KBM-7 (cell line): ENCODE data around the gene OR6A2.
"Not testable (repeated sequence)": the region's sequence is repeated elsewhere in the genome, so short reads cannot be mapped to it uniquely, and the experiment has no call there.

Experiments used
- DNase-seq: peaks from one replicate; pipeline ENCODE4 v3.0.0-alpha.2; 2015
- in situ Hi-C: fragments of 300-500 bp; cut with MboI; formaldehyde crosslinking; loops from 2 replicates; pipeline ENCODE4 v1.14.3; 2020; ENCODE audit warnings: low sequenced_read_pairs, low pct_unique_long_range_greater_than_20kb, mixed read lengths

The OR6A2 gene

GRCh38 chr11:6799402-6799801 is at the start of gene OR6A2:
Gene OR6A2, minus strand, starts transcription at chr11:6799689. Its CDS starts 3,981 bp downstream, at chr11:6795708.
- DNase-seq = no peak

GRCh38 chr11:6845383-6845782 is 45.9 kb upstream of the OR6A2 start, which contains the start of gene OR10A5:
Gene OR10A5, plus strand, starts transcription at chr11:6845683. Its CDS starts 0 bp downstream, at chr11:6845683.
- DNase-seq = no peak
- in situ Hi-C loops = no loop called here

More at GRCh38 chr11:6799402-6799801, at the start of gene OR6A2:
- in situ Hi-C loops = no loop called here

- no peak for DNase-seq
- in situ Hi-C loops = no loop called here
Measured at GRCh38 chr11:6844356-6844755, 44.9 kb upstream of the OR6A2 start.

GRCh38 chr11:6843670-6844069 is 44.2 kb upstream of the OR6A2 start:
- no peak for DNase-seq

GRCh38 chr11:6841694-6842093 is 42.2 kb upstream of the OR6A2 start:
- DNase-seq = no peak
- in situ Hi-C loops = no loop called here

More at GRCh38 chr11:6843670-6844069, 44.2 kb upstream of the OR6A2 start:
- in situ Hi-C loops = no loop called here

- in situ Hi-C loops = no loop called here
- no peak for DNase-seq
Measured at GRCh38 chr11:6834021-6834420, 34.5 kb upstream of the OR6A2 start.

- DNase-seq = no peak
- in situ Hi-C loops = no loop called here
Measured at GRCh38 chr11:6833356-6833755, 33.9 kb upstream of the OR6A2 start.

GRCh38 chr11:6828103-6828502 is 28.6 kb upstream of the OR6A2 start:
- in situ Hi-C loops = no loop called here
- DNase-seq = no peak

GRCh38 chr11:6825231-6825744 is 25.8 kb upstream of the OR6A2 start:
- no peak for DNase-seq
- in situ Hi-C loops = no loop called here

- in situ Hi-C loops = no loop called here
- no peak for DNase-seq
Measured at GRCh38 chr11:6824136-6824823, 24.8 kb upstream of the OR6A2 start.

GRCh38 chr11:6818967-6819366 is 19.5 kb upstream of the OR6A2 start:
- in situ Hi-C loops = no loop called here
- no peak for DNase-seq

- DNase-seq = no peak
- in situ Hi-C loops = no loop called here
Measured at GRCh38 chr11:6817694-6818093, 18.2 kb upstream of the OR6A2 start.

GRCh38 chr11:6813656-6814055 is 14.2 kb upstream of the OR6A2 start:
- in situ Hi-C loops = no loop called here

GRCh38 chr11:6812390-6813005 is 13.0 kb upstream of the OR6A2 start:
- in situ Hi-C loops = no loop called here
- peak; percentile 50 for DNase-seq

More at GRCh38 chr11:6813656-6814055, 14.2 kb upstream of the OR6A2 start:
- no peak for DNase-seq

GRCh38 chr11:6801075-6801474 is 1.6 kb upstream of the OR6A2 start:
- DNase-seq, in situ Hi-C loops: not testable (repeated sequence)

- in situ Hi-C loops = no loop called here
- DNase-seq = no peak
Measured at GRCh38 chr11:6794639-6795038, 4.8 kb downstream of the OR6A2 start.

- in situ Hi-C loops = no loop called here
- no peak for DNase-seq
Measured at GRCh38 chr11:6790546-6790945, 8.9 kb downstream of the OR6A2 start.

GRCh38 chr11:6782720-6783119 is 16.8 kb downstream of the OR6A2 start, which contains the start of gene OR2AG1:
Gene OR2AG1, plus strand, starts transcription at chr11:6783020. Its CDS starts 2,018 bp downstream, at chr11:6785038.
- in situ Hi-C loops = no loop called here

GRCh38 chr11:6780829-6781228 is 18.7 kb downstream of the OR6A2 start:
- in situ Hi-C loops = no loop called here
- no peak for DNase-seq

More at GRCh38 chr11:6782720-6783119, 16.8 kb downstream of the OR6A2 start, which contains the start of gene OR2AG1:
- no peak for DNase-seq

GRCh38 chr11:6778518-6778917 is 21.0 kb downstream of the OR6A2 start:
- DNase-seq = peak; percentile 19
- in situ Hi-C loops = no loop called here
